Astrocyte (in vitro differentiated cells and primary cell): ENCODE results near the gene RTL1. TPM values are rescaled to one million over a fixed set of nuclear protein-coding genes. Genes with fewer than 3 reads are reported as not detected.

Experiments used
- DNase-seq: peaks from one replicate; pipeline ENCODE4 v3.0.0-alpha.2; 2010; ENCODE audit warnings: low read depth
- FAIRE-seq: peaks from 2 replicates; lab custom pipeline; 2011; peaks lifted over from hg19 to GRCh38; lab: Jason Lieb, UNC
- H2AFZ ChIP-seq: 2 replicates; pipeline ENCODE4 v1.6.0; 2012; ENCODE audit warnings: low read depth, low read length, inconsistent platforms
- H3K27ac ChIP-seq: 2 replicates; pipeline ENCODE4 v1.5.1; 2011; ENCODE audit warnings: low read depth, low read length, inconsistent platforms
- H3K27me3 ChIP-seq: 2 replicates; pipeline ENCODE4 v1.6.0; 2011; ENCODE audit warnings: low read length, inconsistent platforms; ENCODE audit not compliant: insufficient read depth
- H3K36me3 ChIP-seq: 2 replicates; pipeline ENCODE4 v1.5.1; 2011; ENCODE audit warnings: low read length, inconsistent platforms; ENCODE audit not compliant: insufficient read depth
- H3K4me1 ChIP-seq: 2 replicates; pipeline ENCODE4 v1.5.1; 2011; ENCODE audit warnings: low read length, inconsistent platforms; ENCODE audit not compliant: insufficient read depth
- H3K4me2 ChIP-seq: 2 replicates; pipeline ENCODE4 v1.6.0; 2012; ENCODE audit warnings: low read length, inconsistent platforms
- H3K4me3 ChIP-seq: 2 replicates; pipeline ENCODE4 v1.5.1; 2011; ENCODE audit warnings: low read depth, mild to moderate bottlenecking, low read length, inconsistent platforms; ENCODE audit not compliant: insufficient read depth
- H3K79me2 ChIP-seq: 2 replicates; pipeline ENCODE4 v1.6.0; 2012; ENCODE audit warnings: mild to moderate bottlenecking, low read length, inconsistent platforms; ENCODE audit not compliant: insufficient read depth
- H3K9ac ChIP-seq: 2 replicates; pipeline ENCODE4 v1.6.0; 2012; ENCODE audit warnings: mild to moderate bottlenecking, low read length, inconsistent platforms
- H3K9me3 ChIP-seq: 2 replicates; pipeline ENCODE4 v1.5.1; 2012; ENCODE audit warnings: low read depth, mild to moderate bottlenecking, low read length, inconsistent platforms; ENCODE audit not compliant: insufficient read depth
- H4K20me1 ChIP-seq: 2 replicates; pipeline ENCODE4 v1.6.0; 2012; ENCODE audit warnings: low read length, inconsistent platforms; ENCODE audit not compliant: insufficient read depth
- H3K27ac Mint-ChIP-seq: one replicate; pipeline ENCODE4 v1.8.0; 2021; ENCODE audit warnings: mild to moderate bottlenecking, mixed read lengths; ENCODE audit not compliant: unreplicated experiment
- H3K27me3 Mint-ChIP-seq: one replicate; pipeline ENCODE4 v1.8.0; 2021; ENCODE audit warnings: low read depth, mixed read lengths; ENCODE audit not compliant: unreplicated experiment
- H3K36me3 Mint-ChIP-seq: one replicate; pipeline ENCODE4 v1.8.0; 2021; ENCODE audit warnings: low read depth, mixed read lengths; ENCODE audit not compliant: unreplicated experiment
- H3K4me1 Mint-ChIP-seq: one replicate; pipeline ENCODE4 v1.8.0; 2021; ENCODE audit warnings: low read depth, mixed read lengths; ENCODE audit not compliant: unreplicated experiment
- H3K4me3 Mint-ChIP-seq: one replicate; pipeline ENCODE4 v1.8.0; 2021; ENCODE audit warnings: mild to moderate bottlenecking, moderate library complexity, mixed read lengths; ENCODE audit not compliant: unreplicated experiment
- H3K9me3 Mint-ChIP-seq: one replicate; pipeline ENCODE4 v1.8.0; 2021; ENCODE audit warnings: mild to moderate bottlenecking, mixed read lengths; ENCODE audit not compliant: unreplicated experiment
- EZH2 ChIP-seq: IDR thresholded peaks from 2 replicates; pipeline ENCODE4 v1.6.1; 2012; ENCODE audit warnings: mild to moderate bottlenecking, low read length, inconsistent platforms; ENCODE audit not compliant: insufficient read depth
- total RNA-seq: library from RNA; stranded (reverse); gene quantifications from 2 replicates; pipeline ENCODE4 v1.2.1, GENCODE V29; 2021
- TF ChIP-seq, protein P1 (sequence below): IDR thresholded peaks from 2 replicates; pipeline ENCODE4 v1.5.1; 2011; ENCODE audit warnings: low read depth, mild to moderate bottlenecking, inconsistent platforms, low read length, moderate library complexity; ENCODE audit not compliant: insufficient read depth

The RTL1 gene
- total RNA-seq, 1 donor from 2014 or later: 0.18 TPM

DNA sequence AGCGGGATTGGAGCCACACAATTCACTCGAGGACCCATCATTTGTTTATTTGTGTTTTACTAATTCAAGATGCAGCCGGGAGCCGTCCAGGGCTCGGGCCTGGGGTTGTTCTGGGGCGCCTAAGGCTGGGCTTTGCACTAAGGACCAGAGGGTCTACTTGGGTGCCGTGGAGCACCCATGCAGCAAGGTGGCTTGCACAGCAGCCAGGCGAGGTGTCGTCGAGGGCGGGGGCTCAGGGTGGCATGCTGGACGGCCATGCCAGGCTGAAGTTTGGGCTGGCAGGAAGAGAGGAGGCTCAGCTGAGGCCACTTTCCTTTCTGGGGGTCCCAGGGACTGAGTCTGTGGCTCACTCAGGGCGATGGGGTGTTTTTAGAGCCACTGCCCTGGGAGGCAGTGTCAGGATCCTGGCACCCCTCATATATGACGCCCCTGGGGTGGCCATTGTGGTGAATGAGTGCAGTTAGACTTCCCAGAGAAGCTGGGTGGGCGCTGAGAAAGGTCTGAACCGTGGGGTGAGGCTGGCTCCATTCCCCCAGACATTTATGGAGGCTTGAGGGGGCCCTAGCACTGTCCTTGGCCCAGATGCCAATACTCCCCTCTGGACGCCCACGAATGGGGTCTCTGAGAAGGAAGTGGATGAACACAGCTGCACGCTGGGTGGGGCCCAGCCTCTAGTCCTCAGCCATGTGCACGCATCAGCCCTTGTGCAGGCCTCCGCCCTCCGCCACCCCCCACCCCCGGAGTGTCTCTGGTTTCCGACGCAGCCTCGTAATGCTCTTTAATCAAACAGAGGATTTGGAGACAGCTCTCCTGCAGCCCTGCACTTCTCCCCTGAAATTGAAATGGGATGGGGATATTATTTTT lies 66.3 kb downstream of the RTL1 start:
- H2AFZ ChIP-seq: no peak overlapping the region
- H3K9ac ChIP-seq: no peak overlapping the region
- H3K4me2 ChIP-seq: no peak overlapping the region
- H3K36me3 ChIP-seq: peaks cover 23% of the 10 kb centered on the region
- TF ChIP-seq, protein P1, sequence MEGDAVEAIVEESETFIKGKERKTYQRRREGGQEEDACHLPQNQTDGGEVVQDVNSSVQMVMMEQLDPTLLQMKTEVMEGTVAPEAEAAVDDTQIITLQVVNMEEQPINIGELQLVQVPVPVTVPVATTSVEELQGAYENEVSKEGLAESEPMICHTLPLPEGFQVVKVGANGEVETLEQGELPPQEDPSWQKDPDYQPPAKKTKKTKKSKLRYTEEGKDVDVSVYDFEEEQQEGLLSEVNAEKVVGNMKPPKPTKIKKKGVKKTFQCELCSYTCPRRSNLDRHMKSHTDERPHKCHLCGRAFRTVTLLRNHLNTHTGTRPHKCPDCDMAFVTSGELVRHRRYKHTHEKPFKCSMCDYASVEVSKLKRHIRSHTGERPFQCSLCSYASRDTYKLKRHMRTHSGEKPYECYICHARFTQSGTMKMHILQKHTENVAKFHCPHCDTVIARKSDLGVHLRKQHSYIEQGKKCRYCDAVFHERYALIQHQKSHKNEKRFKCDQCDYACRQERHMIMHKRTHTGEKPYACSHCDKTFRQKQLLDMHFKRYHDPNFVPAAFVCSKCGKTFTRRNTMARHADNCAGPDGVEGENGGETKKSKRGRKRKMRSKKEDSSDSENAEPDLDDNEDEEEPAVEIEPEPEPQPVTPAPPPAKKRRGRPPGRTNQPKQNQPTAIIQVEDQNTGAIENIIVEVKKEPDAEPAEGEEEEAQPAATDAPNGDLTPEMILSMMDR: no peak
- no peak for TF ChIP-seq EZH2
- H4K20me1 ChIP-seq: peaks cover 98% of the 10 kb centered on the region
- H3K4me1 ChIP-seq: peaks cover 28% of the 10 kb centered on the region
- FAIRE-seq (no peak), DNase-seq (no peak)
- peaks cover 12% of the 10 kb centered on the region for H3K4me1 Mint-ChIP-seq
- H3K36me3 Mint-ChIP-seq: no peaks in the 10 kb centered on the region
- H3K4me3 ChIP-seq: no peak overlapping the region
- H3K9me3 Mint-ChIP-seq: peaks cover 5% of the 10 kb centered on the region
- H3K9me3 ChIP-seq: no peaks in the 10 kb centered on the region
- H3K27ac ChIP-seq: no peak overlapping the region
- peaks cover 37% of the 10 kb centered on the region for H3K27me3 Mint-ChIP-seq
- no peaks in the 10 kb centered on the region for H3K27me3 ChIP-seq
- H3K4me3 Mint-ChIP-seq: no peak overlapping the region
- no peak overlapping the region for H3K27ac Mint-ChIP-seq
- H3K79me2 ChIP-seq: peaks cover 78% of the 10 kb centered on the region

DNA sequence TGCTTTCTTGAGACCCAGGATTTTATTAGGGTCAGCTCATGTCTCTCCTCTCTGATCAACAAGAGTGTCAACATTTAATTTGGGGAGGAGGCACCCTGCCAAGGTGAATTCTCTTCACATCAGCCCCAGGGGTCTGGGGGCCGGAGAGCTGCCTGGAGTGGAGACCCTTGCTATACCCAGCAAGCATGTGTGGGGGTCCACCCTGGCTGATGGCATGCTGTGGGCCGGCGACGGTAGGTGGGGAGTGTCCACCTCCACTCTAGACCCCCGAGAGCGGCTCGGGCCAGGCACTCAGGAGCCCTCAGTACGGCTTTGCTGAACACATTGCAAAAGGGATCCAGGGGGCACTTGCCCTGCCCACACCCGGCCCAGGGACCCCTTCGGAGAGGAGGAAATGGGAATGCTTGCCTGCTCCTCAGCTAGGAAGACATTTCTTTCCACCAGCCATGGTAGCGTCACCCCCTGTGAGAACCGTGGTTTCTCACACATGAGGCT lies 67.2 kb downstream of the RTL1 start:
- no peaks in the 10 kb centered on the region for H3K27me3 ChIP-seq
- H3K9me3 ChIP-seq: no peaks in the 10 kb centered on the region
- Mint-ChIP-seq H3K27ac (no peak overlapping the region), H3K9me3 (peaks cover 5% of the 10 kb centered on the region), H3K4me3 (no peak overlapping the region), H3K27me3 (peaks cover 37% of the 10 kb centered on the region), H3K36me3 (no peaks in the 10 kb centered on the region), H3K4me1 (peaks cover 9% of the 10 kb centered on the region)
- TF ChIP-seq, protein P1: no peak
- TF ChIP-seq EZH2: no peak
- H3K27ac ChIP-seq: no peak overlapping the region
- FAIRE-seq (no peak), DNase-seq (no peak)
- no peak overlapping the region for H2AFZ ChIP-seq
- no peak overlapping the region for H3K9ac ChIP-seq
- H3K4me1 ChIP-seq: peaks cover 19% of the 10 kb centered on the region
- peaks cover 84% of the 10 kb centered on the region for H3K79me2 ChIP-seq
- peaks cover 23% of the 10 kb centered on the region for H3K36me3 ChIP-seq
- H3K4me3 ChIP-seq: no peak overlapping the region
- H3K4me2 ChIP-seq: no peak overlapping the region
- H4K20me1 ChIP-seq: peaks cover 98% of the 10 kb centered on the region
